Measurements from ENCODE around the gene SLC6A3. TPM values are rescaled to one million over a fixed set of nuclear protein-coding genes. Genes with fewer than 3 reads are reported as not detected.

The SLC6A3 gene
- total and polyA plus RNA-seq, 9 of the 15 experiments (the other 6 are each of a cell fraction or from before 2014, with no cell fraction given) = not detected

DNA sequence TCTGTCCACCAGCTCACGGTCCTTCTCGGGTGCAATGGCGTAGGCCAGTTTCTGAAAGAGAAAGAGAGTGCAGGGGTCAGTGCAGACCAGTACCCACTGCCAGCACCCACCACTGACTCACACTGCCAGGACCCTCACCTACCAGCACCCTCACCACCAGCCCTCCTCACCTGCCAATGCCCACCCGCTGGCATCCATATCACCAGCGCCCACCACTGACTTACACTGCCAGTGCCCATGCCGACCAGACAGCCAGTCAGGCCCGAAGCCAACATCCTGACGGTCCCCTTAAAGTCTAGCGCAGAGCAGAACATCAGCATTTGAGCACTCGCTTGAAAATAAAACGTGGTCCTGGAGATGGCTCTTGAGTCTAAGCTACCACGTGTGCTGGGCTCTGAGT, 44.3 kb downstream of the SLC6A3 start (continued):
- TF ChIP-seq, protein P1, sequence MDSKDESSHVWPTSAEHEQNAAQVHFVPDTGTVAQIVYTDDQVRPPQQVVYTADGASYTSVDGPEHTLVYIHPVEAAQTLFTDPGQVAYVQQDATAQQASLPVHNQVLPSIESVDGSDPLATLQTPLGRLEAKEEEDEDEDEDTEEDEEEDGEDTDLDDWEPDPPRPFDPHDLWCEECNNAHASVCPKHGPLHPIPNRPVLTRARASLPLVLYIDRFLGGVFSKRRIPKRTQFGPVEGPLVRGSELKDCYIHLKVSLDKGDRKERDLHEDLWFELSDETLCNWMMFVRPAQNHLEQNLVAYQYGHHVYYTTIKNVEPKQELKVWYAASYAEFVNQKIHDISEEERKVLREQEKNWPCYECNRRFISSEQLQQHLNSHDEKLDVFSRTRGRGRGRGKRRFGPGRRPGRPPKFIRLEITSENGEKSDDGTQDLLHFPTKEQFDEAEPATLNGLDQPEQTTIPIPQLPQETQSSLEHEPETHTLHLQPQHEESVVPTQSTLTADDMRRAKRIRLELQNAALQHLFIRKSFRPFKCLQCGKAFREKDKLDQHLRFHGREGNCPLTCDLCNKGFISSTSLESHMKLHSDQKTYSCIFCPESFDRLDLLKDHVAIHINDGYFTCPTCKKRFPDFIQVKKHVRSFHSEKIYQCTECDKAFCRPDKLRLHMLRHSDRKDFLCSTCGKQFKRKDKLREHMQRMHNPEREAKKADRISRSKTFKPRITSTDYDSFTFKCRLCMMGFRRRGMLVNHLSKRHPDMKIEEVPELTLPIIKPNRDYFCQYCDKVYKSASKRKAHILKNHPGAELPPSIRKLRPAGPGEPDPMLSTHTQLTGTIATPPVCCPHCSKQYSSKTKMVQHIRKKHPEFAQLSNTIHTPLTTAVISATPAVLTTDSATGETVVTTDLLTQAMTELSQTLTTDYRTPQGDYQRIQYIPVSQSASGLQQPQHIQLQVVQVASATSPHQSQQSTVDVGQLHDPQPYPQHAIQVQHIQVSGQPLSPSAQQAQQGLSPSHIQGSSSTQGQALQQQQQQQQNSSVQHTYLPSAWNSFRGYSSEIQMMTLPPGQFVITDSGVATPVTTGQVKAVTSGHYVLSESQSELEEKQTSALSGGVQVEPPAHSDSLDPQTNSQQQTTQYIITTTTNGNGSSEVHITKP (IDR thresholded peaks at IDR 0.05; ENCODE audit: partially characterized antibody) = no peak
- TF ChIP-seq CTBP1 (IDR thresholded peaks at IDR 0.05; ENCODE audit: borderline replicate concordance) (no peak), ETV5 (CRISPR knock-in tag; IDR thresholded peaks at IDR 0.05; ENCODE audit: low read depth) (no peak), DACH1 (IDR thresholded peaks at IDR 0.05; ENCODE audit: partially characterized antibody) (no peak), ZNF398 (CRISPR knock-in tag; IDR thresholded peaks at IDR 0.05) (no peak)
- TF ChIP-seq, protein P2, sequence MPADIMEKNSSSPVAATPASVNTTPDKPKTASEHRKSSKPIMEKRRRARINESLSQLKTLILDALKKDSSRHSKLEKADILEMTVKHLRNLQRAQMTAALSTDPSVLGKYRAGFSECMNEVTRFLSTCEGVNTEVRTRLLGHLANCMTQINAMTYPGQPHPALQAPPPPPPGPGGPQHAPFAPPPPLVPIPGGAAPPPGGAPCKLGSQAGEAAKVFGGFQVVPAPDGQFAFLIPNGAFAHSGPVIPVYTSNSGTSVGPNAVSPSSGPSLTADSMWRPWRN (IDR thresholded peaks at IDR 0.05; ENCODE audit: low read depth) = no peak
